HFFc6 (cell line): Measurements from ENCODE around the gene MKKS. TPM values are rescaled to one million over a fixed set of nuclear protein-coding genes. Genes with fewer than 3 reads are reported as not detected.

ENCODE experiments used
- DNase-seq: peaks from one replicate; pipeline ENCODE4 v3.0.0-alpha.2; 2018
- H3K27ac Mint-ChIP-seq: 2 replicates; pipeline ENCODE4 v1.8.0; 2020; ENCODE audit warnings: mild to moderate bottlenecking, mixed read lengths
- H3K27me3 Mint-ChIP-seq: 2 replicates; pipeline ENCODE4 v1.8.0; 2021; ENCODE audit warnings: mild to moderate bottlenecking, moderate library complexity, mixed read lengths; ENCODE audit not compliant: insufficient read depth
- H3K36me3 Mint-ChIP-seq: 2 replicates; pipeline ENCODE4 v1.8.0; 2021; ENCODE audit warnings: low read depth, mixed read lengths
- H3K4me1 Mint-ChIP-seq: 2 replicates; pipeline ENCODE4 v1.8.0; 2020; ENCODE audit warnings: low read depth, mixed read lengths
- H3K4me3 Mint-ChIP-seq: 2 replicates; pipeline ENCODE4 v1.8.0; 2020; ENCODE audit warnings: mild to moderate bottlenecking, moderate library complexity, mixed read lengths
- H3K9me3 Mint-ChIP-seq: 2 replicates; pipeline ENCODE4 v1.8.0; 2020; ENCODE audit warnings: mild to moderate bottlenecking, mixed read lengths
- CTCF ChIP-seq: fragments of 200-600 bp; sonication (generic); IDR thresholded peaks from 2 replicates; pipeline ENCODE4 v1.5.0; 2021; ENCODE audit warnings: antibody characterized with exemption, mild to moderate bottlenecking
- total RNA-seq, 6 experiments: library from RNA; stranded (reverse); fragmentation: NEBNext Ultra II Directional; extraction: Animal tissue kit (Norgen Biotek cat#: 25700); gene quantifications; 2 replicates in 1 of 6; 3 replicates in 5 of 6; pipeline ENCODE4 v1.2.3, GENCODE V29; 2021

MKKS gene
- total RNA-seq, 6 experiments from 2014 or later: 6.0 to 10.0 (median 8.0) TPM

GRCh38 chr20:10375191-10375590 is 58.8 kb downstream of the MKKS start:
- DNase-seq: no peak
- Mint-ChIP-seq H3K4me3 (no peak overlapping the region), H3K4me1 (peaks cover 19% of the 10 kb centered on the region), H3K27me3 (peaks cover 6% of the 10 kb centered on the region), H3K36me3 (no peaks in the 10 kb centered on the region), H3K27ac (no peak overlapping the region), H3K9me3 (no peaks in the 10 kb centered on the region)
- TF ChIP-seq CTCF: no peak

GRCh38 chr20:10374036-10374435 is 60.0 kb downstream of the MKKS start:
- H3K27me3 Mint-ChIP-seq: peaks cover 6% of the 10 kb centered on the region
- H3K9me3 Mint-ChIP-seq: no peaks in the 10 kb centered on the region
- DNase-seq: no peak
- TF ChIP-seq CTCF: no peak
- peaks cover 23% of the 10 kb centered on the region for H3K4me1 Mint-ChIP-seq
- H3K36me3 Mint-ChIP-seq: no peaks in the 10 kb centered on the region
- no peak overlapping the region for H3K27ac Mint-ChIP-seq
- H3K4me3 Mint-ChIP-seq: no peak overlapping the region

GRCh38 chr20:10371467-10371866 is 62.6 kb downstream of the MKKS start:
- DNase-seq: no peak
- H3K27ac Mint-ChIP-seq: no peak overlapping the region
- H3K4me3 Mint-ChIP-seq: no peak overlapping the region

GRCh38 chr20:10370091-10370887 is 63.7 kb downstream of the MKKS start:
- Mint-ChIP-seq H3K27me3 (peaks cover 14% of the 10 kb centered on the region), H3K4me1 (peaks cover 5% of the 10 kb centered on the region; the same call in 1 of the 2 replicates), H3K9me3 (no peaks in the 10 kb centered on the region), H3K36me3 (no peaks in the 10 kb centered on the region), H3K27ac (no peak overlapping the region), H3K4me3 (no peak overlapping the region)
- TF ChIP-seq CTCF: no peak
- no peak for DNase-seq

More at GRCh38 chr20:10371467-10371866, 62.6 kb downstream of the MKKS start:
- Mint-ChIP-seq H3K9me3 (no peaks in the 10 kb centered on the region), H3K36me3 (no peaks in the 10 kb centered on the region), H3K27me3 (peaks cover 8% of the 10 kb centered on the region), H3K4me1 (peaks cover 12% of the 10 kb centered on the region)
- TF ChIP-seq CTCF: no peak

- H3K4me3 Mint-ChIP-seq: no peak overlapping the region
- H3K27me3 Mint-ChIP-seq: peaks cover 15% of the 10 kb centered on the region
- no peak for DNase-seq
- no peaks in the 10 kb centered on the region for H3K9me3 Mint-ChIP-seq
- no peak for TF ChIP-seq CTCF
- H3K27ac Mint-ChIP-seq: no peak overlapping the region
- no peaks in the 10 kb centered on the region for H3K36me3 Mint-ChIP-seq
- peaks cover 5% of the 10 kb centered on the region; the same call in 1 of the 2 replicates for H3K4me1 Mint-ChIP-seq
These were observed 64.3 kb downstream of the MKKS start for GRCh38 chr20:10369723-10370090.
